Epithelial cell of proximal tubule (primary cell): ENCODE measurements around the gene CTIF. TPM values are rescaled to one million over a fixed set of nuclear protein-coding genes. Genes with fewer than 3 reads are reported as not detected.

ENCODE experiments used
- DNase-seq: peaks from one replicate; pipeline ENCODE4 v3.0.0-alpha.2; 2011; ENCODE audit warnings: low read depth
- H3K4me3 ChIP-seq: 2 replicates; pipeline ENCODE4 v1.5.1; 2011; ENCODE audit warnings: low read depth, mild to moderate bottlenecking, low read length
- CTCF ChIP-seq: conservative IDR thresholded peaks from 2 replicates; pipeline ENCODE4 v1.5.1; 2012; ENCODE audit warnings: low read depth, mild to moderate bottlenecking, low read length
- total RNA-seq: library from RNA; depleted of rRNA; stranded (reverse); fragments of >200 nt; gene quantifications from 2 replicates; pipeline ENCODE4 v1.2.3, GENCODE V29; 2015

CTIF gene
- total RNA-seq, 1 donor from 2014 or later = 12.9 TPM

- H3K4me3 ChIP-seq = no peak overlapping the region
- DNase-seq = no peak
- TF ChIP-seq CTCF = no peak
These were observed 275.8 kb downstream of the CTIF start for GRCh38 chr18:48814490-48815178.

GRCh38 chr18:48815179-48815515, 276.3 kb downstream of the CTIF start:
- no peak for DNase-seq

GRCh38 chr18:48815581-48816324, 276.9 kb downstream of the CTIF start:
- no peak for TF ChIP-seq CTCF
- no peak overlapping the region for H3K4me3 ChIP-seq
- no peak for DNase-seq

More at GRCh38 chr18:48815179-48815515, 276.3 kb downstream of the CTIF start:
- no peak for TF ChIP-seq CTCF
- no peak overlapping the region for H3K4me3 ChIP-seq

GRCh38 chr18:48816554-48816953, 277.7 kb downstream of the CTIF start:
- TF ChIP-seq CTCF = no peak
- H3K4me3 ChIP-seq = no peak overlapping the region
- DNase-seq = no peak

GRCh38 chr18:48817021-48817461, 278.2 kb downstream of the CTIF start:
- no peak for TF ChIP-seq CTCF
- no peak overlapping the region for H3K4me3 ChIP-seq
- no peak for DNase-seq

GRCh38 chr18:48818329-48819254, 279.8 kb downstream of the CTIF start:
- DNase-seq = no peak
- no peak overlapping the region for H3K4me3 ChIP-seq
- no peak for TF ChIP-seq CTCF
